C4-2B (cell line): ENCODE results near the gene PHAF1.

Experiments
- H3K27ac ChIP-seq: fragments of 450-650 bp; 2 replicates; pipeline ENCODE4 v1.5.1; 2017
- ZFX ChIP-seq: fragments of 450-650 bp; IDR thresholded peaks from 2 replicates; pipeline ENCODE4 v1.6.1; 2017
- TF ChIP-seq, protein P1 (sequence below): fragments of 450-650 bp; conservative IDR thresholded peaks from 2 replicates; pipeline ENCODE4 v1.5.1; 2017; ENCODE audit warnings: mild to moderate bottlenecking

Gene PHAF1

DNA sequence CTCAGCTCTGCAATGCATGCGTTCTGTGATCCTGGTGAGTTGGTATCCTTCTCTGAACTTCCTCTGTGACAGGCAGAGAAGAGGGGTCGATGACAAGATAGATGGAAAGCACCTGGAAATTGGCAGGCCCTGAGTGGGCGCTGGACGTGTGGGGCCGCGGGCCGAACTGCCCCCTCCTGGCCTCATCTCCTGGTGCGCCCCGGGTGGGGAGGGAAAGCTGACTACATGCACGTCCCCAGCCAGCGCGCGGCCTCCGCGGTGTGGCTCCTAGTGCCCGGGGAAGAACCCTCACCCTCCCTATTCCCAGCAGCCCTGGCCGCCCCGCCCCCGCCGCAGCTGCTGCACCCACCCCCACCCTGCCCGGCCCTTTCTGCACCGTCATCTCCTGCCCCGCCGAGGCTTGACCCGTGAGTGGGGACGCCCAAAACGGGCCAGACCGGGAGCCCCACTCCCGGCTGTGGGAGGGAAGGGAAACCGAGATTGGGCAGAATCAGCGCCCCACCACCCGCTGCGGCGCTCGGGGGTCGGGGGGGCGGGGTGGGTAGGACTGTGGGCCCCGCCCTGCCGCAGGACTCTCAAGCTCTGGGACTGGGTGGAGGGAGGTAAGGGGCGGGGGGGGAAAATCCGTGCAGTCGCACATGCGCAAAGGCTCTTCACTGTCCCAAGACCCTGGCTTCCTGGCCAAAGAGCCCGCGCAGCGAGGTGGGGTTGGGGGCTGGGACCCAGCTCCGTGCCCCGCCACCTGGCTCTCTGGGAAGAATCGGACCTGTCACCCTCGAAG is 60.6 kb downstream of the PHAF1 start, which contains the start of gene NOL3:
Gene NOL3, plus strand, starts transcription at position 371 of the 781 bp plus-strand sequence.
- TF ChIP-seq, protein P1, sequence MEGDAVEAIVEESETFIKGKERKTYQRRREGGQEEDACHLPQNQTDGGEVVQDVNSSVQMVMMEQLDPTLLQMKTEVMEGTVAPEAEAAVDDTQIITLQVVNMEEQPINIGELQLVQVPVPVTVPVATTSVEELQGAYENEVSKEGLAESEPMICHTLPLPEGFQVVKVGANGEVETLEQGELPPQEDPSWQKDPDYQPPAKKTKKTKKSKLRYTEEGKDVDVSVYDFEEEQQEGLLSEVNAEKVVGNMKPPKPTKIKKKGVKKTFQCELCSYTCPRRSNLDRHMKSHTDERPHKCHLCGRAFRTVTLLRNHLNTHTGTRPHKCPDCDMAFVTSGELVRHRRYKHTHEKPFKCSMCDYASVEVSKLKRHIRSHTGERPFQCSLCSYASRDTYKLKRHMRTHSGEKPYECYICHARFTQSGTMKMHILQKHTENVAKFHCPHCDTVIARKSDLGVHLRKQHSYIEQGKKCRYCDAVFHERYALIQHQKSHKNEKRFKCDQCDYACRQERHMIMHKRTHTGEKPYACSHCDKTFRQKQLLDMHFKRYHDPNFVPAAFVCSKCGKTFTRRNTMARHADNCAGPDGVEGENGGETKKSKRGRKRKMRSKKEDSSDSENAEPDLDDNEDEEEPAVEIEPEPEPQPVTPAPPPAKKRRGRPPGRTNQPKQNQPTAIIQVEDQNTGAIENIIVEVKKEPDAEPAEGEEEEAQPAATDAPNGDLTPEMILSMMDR: no peak
- no peak for TF ChIP-seq ZFX
- H3K27ac ChIP-seq: no peak within 1 kb of the TSS

DNA sequence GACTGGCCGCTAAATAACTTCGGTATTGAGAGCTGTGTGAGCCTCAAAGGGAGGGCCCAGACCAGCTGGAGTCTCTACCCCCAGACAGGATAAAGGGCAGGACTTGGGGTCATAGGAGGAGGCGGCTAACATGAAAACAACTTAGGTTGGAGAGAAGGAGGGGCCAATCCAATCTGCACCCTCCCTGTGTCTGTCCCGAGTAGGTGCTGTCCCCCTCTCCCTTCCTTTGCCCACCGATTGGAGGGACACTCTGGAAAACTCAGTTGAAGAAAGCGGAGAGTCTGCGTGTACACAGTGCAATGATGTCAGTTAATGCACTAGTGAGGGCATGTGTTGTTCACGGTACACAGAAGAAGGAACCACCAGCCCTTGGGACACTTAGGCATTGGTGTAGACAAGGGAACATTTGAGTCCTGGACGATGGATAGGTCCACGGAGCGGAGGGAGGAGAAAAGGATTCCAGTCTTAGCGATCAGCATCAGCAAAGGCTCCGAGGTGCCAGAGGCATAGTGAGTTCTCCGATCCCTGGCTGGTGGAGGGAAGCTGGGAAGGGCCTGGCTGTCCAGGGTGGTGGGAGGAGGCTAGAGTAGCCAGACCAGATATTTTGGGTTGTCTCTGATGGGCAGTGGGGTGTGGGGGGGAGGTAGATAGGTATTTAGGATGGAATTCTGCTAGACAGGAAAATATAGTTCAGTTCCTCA is 61.4 kb downstream of the PHAF1 start:
- H3K27ac ChIP-seq: no peak overlapping the region
- TF ChIP-seq ZFX: no peak
- TF ChIP-seq, protein P1: no peak

DNA sequence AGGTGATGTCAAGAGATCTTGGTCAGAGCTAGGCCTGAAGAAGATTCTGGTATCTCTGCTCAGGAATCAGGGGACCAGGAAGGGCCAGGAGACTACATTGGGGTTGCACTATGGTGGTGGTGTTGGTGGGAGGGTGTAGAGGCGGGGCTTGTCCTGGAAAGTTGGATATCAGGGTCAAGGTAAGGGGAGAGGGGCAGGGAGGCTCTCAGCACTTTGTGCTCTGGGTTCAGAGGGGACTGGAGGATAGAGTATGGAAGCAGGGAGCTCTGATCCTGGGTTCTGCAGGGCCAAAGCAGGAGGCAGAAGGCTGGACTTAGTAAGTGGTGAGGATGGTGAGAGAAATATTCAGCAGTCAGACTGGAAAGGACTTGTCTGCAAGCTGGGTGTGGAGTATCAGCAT is 63.6 kb downstream of the PHAF1 start:
- TF ChIP-seq, protein P1: no peak
- no peak for TF ChIP-seq ZFX
- H3K27ac ChIP-seq: peak overlapping the region; percentile 86

DNA sequence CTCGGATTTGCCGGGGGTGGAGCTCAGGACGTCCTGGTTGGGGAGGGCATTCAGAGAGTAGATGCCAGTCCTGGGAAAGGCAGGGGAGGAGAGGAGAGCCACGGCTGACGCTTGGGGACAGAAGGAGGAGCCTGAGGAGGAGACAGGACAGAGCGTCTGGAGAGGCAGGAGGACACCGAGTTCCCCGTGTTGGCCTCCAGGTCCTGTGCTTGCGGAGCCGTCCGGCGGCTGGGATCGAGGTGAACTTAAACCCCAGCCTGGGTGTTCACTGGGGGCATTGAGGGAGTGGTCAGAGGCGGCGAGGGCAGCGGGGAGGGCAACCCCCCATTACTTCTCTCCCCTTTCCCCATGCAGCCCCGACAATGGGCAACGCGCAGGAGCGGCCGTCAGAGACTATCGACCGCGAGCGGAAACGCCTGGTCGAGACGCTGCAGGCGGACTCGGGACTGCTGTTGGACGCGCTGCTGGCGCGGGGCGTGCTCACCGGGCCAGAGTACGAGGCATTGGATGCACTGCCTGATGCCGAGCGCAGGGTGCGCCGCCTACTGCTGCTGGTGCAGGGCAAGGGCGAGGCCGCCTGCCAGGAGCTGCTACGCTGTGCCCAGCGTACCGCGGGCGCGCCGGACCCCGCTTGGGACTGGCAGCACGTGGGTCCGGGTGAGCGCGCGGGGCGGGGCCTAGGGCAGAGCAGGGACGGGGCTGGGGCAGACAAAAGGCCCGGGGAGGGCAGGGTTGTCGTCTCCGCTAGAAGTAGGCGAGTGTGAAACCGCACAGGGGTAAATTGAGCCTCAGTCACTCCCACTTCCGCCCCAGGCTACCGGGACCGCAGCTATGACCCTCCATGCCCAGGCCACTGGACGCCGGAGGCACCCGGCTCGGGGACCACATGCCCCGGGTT is 64.3 kb downstream of the PHAF1 start:
- TF ChIP-seq, protein P1: peak; percentile 40
- 0 out of 2 replicates have a peak, but pooled peaks have one; percentile 21 for TF ChIP-seq ZFX
- H3K27ac ChIP-seq: peak overlapping the region; percentile 86

DNA sequence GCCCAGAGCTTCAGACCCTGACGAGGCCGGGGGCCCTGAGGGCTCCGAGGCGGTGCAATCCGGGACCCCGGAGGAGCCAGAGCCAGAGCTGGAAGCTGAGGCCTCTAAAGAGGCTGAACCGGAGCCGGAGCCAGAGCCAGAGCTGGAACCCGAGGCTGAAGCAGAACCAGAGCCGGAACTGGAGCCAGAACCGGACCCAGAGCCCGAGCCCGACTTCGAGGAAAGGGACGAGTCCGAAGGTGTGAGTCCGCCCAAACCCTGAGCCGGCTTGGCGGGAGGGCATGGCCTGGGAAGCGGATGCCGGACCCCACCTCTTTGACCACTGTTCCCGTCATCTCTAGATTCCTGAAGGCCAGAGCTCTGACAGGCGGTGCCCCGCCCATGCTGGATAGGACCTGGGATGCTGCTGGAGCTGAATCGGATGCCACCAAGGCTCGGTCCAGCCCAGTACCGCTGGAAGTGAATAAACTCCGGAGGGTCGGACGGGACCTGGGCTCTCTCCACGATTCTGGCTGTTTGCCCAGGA is 65.0 kb downstream of the PHAF1 start:
- peak overlapping the region; percentile 86 for H3K27ac ChIP-seq
- TF ChIP-seq, protein P1: no peak
- TF ChIP-seq ZFX: no peak

DNA sequence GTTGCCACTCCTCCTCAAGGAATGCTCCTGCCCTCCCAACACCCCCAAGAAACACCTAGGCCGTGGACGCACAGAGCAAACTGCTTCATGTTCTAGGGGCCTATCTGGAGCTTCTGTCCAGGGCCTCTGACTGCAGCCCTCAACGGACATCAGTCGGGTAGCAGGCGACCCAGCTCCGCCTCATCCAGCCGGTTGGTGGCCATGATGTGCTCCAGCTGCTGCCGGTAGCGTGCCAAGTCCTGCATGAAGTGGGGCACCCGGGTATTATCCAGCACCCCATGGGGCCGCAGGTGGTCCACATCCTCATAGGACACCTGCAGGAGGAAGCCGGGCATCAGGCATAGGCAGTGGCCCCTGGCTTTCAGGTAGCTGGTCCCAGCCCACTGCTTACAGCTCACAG is 66.9 kb downstream of the PHAF1 start:
- no peak for TF ChIP-seq ZFX
- TF ChIP-seq, protein P1: no peak
- no peak overlapping the region; the same call in 1 of the 2 replicates for H3K27ac ChIP-seq
